Head of caudate nucleus (tissue), 42 donors: ENCODE data around the gene BRD2.
"Not testable (repeated sequence)": the region's sequence is repeated elsewhere in the genome, so short reads cannot be mapped to it uniquely, and the experiment has no call there.

Source experiments
- DNase-seq, 42 donors: peaks; one replicate each; pipeline versions ENCODE4 v3.0.0 to v3.0.0-alpha.2; 2020 to 2021; ENCODE audit warnings: mixed read lengths in 7 of 42
- intact Hi-C: fragments of 100-400 bp; cut with DNase I; formaldehyde crosslinking; loops from one replicate; pipeline ENCODE4 v1.15.0; 2022

BRD2 gene

DNA sequence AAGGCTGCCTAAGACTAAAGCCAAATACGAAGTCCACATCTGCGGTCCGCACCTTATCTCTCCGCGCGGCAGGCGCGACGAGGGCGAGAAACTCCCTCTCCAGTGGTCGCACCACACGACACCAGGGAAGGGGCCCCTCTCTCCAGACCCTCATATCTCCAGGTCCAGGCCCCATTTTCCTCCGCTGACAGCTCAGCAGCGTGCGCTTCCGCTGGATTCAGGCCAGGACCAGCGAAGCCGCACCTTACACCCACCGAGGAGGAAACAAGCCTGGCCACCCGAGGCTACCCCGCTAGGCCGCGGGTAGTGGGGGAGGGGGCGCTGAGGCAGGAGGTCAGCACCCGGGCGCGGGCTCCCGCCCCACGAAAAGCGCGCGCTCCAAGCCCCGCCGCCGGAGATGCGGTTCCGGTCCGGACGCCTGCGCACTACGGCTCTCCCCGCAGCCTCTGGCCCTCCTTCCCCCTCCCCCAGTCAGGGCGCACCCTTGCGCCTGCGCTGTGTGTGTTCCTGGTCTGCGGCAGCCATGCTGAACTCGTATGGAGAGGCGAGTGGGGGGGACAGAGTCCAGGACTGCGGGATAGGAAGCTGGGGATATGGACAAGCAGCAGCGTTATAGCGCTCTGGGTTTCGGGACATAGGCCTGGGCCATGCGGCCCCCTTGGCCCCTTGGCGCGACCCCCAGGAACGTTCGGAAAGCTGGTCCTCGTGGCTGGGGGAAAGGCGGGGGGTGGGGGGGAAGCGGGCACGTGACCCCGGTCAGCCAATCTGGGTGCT, at the start of gene BRD2:
BRD2 (plus strand) TSS at position 502 of the 774 bp plus-strand sequence. CDS start 4,305 bp downstream, outside the sequence.
- peak; percentile 83 to 98 (median 96) for DNase-seq
- intact Hi-C loops = no loop called here

DNA sequence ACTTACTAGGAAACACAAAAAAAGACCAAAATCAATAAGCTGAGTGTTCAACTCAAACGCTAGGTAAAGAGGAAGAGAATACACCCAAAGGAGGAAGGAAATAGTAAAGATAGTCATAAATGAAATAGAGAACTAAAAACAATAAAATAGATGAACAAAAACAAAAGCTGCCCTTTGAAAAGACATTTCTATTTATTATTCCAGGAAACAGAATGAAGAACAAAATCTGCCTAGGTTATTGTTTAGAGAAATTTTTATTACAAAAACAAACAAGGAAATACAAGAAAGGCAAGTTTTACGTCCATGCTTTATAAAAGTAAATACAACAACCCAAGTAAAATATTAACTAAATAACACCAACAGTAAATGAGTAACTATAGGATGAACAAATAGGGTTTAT, 47.7 kb upstream of the BRD2 start:
- intact Hi-C loops = no loop called here
- DNase-seq = no peak

DNA sequence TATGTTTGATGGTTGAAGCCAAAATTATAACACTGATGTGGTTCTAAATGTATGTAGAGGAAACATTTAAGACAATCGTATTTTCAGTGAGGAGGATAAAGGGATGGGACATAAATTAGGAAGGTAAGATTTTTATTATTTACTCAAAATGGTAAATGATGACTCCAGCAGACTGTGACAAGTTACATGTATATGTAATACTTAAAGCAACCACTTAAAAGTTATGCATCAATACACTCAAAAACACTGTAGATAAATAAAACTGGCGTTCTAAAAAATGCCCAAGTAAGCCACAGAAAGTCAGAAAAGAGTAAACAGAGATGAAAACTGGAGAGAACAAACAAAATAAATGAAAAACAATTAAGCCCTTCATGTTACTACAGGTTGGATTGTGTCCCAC, 46.3 kb upstream of the BRD2 start:
- intact Hi-C loops = no loop called here
- no peak for DNase-seq

DNA sequence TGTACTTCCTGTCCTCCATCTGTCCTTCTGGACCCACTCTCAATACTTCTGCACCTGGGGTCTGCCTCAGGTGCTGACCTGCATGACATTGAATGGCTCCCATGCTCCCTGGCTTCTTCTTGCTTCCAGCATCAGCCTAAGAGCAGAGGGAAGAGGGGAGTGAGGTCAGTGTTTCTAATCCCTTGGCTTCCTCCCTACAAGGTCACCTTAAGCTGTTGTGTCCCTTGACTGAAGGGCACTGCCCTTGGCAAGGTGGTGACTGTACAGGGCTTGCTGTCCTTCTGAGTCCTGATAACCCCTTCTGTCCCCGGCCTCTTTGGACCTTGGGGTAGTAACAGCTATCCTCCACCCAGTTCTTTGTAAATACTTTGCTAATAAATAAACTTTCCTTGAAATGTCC, 37.2 kb upstream of the BRD2 start:
- no peak for DNase-seq
- intact Hi-C loops = loop anchor here (5.0 kb wide), 1 partner anchor 51 kb away; no protein-coding TSS in a partner anchor

DNA sequence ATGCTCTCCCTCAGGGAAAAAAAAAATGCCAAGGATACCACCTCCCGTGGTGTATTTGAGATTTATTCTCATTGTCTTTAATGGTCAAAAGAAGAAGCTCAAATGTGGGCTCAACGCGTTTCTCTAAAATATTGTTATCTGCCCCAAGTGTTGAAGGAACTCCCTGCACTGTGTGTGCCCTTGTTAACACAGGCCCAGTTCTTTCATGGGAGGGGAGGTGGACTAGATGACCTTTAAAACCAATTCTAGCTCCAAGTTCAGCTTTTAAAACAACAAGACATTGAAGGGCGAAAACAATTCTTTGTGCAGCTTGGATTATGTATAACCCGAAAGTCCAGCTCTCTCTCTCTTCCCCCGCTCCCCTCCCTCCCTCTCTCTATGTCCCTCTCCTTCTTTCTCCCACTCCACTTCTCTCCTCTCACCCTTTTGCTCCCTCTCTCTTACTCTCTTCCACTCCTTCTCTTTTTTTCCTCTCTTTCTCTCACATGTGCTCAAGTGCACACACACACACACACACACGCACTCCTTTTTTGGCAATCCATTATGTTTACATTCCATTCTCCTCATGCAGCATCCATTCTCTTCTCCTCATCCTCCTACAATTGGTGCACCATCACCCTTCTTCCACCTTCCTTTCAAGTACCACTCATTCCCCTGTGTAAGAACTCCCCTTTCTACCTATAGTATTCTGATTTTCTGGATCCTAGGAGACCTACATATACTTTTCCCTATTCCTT, 36.1 kb upstream of the BRD2 start:
- no peak for DNase-seq
- intact Hi-C loops = loop anchor here (5.0 kb wide), 1 partner anchor 50 kb away; no protein-coding TSS in a partner anchor

DNA sequence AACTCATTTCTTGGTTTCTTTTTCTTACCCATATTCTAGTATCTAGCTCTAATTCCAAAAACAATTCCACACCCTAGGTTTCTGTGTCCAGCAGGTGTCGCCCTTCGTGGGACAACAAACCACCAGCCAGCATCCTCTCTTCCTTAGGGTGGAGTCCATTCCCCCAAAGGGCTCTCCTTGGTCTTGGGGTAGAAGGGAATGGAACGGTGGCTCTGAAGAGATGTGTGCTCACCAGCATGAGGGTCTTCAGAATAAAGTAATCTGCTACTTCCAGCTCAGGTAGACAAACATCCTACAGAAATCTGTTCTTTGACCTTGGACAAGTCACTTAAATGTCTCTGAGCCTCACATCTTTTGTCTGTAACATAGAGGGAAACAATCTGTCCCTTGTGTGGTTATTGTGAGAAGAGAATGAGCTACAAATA, 34.7 kb upstream of the BRD2 start:
- peak; percentile 39 to 93 (median 80) for DNase-seq
- intact Hi-C loops = loop anchor here (5.0 kb wide), 1 partner anchor 49 kb away; no protein-coding TSS in a partner anchor

DNA sequence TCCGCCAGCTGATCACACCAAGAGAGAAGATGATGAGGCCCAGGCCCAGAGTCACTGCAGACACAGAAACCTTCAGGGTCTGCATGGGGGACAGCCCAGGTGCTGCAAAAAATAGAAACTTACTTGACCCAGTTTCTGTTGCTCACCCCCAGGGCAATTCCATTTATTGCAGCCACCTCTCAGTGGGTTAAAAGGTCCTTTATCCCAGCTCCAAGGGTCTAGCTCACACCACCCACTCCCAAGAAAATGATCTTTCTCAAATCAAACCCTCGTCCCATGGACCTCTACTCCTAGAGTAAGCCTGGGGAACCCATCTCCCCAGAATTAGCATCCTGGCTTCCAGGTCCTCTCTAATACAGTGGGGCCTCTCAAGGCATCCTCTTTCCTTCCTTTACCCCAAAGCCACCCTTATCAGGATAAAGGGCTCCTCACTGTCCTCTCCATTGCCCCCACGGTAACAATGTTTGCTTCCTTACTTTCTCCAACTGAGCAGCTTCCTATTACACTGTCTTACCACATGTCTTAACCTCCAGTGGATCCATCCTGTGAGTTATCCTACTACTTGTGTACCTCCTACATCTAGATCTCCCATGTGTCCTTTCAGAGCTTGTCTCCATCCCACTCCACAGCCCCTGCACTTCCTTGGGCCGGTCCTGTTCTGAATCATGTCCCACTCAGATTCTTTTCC, 32.7 kb upstream of the BRD2 start:
- intact Hi-C loops = no loop called here
- no peak for DNase-seq

DNA sequence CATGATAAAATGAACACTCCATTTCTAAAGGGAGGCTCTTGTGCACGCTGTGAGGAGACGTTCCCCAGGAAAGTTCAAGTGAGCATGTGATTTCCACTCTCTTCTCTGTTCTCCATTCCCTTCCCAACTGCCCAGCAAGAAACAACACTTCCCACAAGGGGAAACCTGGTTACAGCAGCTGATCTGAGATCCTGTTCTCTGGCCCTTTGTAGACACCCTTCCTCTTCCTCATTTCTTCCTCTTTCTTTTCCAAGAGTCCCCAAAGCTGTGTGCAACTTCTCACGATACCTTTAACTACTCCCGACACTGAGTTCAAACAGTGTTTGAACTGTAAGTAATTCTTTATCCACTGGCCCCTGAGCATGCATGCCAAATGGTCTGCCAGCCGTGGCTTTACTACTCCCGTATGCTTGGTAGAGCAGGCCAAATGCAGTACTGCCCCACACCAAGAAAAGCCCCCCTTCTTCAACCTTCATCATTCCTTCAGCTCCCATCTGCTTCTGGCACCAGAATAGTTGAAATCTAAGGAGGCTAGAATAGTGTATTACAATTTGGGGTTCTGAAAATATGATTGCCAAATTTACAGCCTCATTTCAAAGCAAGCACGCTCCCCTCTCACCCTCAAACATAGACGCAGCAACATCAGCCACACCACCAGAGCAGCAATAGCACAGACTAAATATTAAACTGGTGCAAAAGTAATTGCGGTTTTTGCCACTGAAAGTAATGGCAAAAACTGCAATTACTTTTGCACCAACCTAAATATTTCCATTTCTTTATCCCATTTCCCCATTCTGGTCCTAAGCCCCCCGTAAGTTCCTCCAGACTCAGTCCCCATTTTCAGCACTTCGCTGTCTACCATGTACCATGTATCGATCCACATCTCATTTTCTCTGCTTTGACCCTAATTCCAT, 31.9 kb upstream of the BRD2 start:
- intact Hi-C loops = no loop called here
- peak in 3 of 42 donors; percentile 18 to 39 (median 25) for DNase-seq

DNA sequence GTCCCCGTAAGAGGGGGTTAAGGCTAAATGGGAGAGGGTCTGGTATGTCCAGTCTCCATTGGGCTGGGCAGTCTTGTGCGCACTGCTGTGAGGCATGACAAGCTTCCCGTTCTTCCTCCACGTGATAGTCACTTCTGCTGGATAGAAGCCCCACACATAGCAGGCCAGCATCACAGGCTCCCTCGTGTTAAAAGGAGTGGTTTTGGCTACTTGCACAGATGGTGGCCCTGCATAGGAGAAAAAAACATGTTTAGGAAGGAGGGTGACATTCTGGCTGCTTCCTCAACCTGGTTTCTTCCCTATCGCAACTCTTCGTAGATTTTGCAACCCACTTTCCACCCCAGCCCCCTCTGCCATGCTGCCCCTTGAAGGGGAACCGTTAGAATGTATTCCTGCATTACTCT, 31.2 kb upstream of the BRD2 start:
- peak in 27 of 42 donors; percentile 4 to 50 (median 29) for DNase-seq
- intact Hi-C loops = no loop called here

DNA sequence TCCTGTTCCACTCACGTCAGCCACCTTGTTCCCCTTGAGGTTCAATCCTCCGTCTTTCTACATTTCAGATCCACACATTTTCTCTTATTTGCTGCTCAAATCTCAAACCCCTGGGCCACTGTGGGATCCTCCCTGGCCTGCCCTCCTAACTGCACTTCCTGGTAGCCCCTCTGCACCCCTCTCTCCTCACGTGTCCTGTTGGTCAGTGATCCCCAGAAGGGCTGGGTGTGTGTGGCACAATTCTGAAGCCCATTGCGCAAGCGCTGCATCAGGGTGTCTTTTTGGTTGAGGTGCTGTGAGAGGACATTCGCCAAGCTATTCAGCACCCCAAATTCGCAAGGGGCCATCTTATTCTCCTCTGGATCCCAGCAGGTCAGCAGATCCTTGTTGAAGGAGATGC, 29.9 kb upstream of the BRD2 start:
- no peak for DNase-seq
- intact Hi-C loops = no loop called here

DNA sequence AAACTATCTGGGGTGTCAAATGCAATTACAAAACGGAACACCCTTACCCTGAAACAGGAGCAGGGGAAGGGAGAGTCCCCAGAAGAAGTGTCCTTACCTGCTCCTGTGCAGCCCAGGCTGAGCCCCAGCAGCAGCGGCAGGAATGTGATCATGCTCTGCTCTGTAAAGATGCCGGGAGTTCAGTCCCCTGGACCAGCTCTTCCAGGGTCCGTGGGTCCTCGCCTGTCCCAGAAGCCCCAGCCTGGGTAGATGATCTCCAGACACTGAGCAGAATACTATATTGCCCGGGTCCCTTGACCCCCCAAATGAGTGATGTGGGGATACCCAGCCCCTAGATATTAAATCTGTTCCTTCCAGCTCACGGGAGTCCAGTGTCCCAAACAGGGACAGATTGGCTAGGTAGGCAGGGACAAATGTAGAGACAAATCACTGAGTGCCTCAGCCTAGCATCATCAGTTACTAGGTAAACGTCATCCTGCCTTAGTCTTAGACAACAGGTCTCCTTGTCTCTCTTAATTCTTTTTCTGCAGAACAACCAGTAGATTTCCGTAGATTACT, 27.7 kb upstream of the BRD2 start, which contains the start of gene HLA-DMB:
HLA-DMB (minus strand) TSS at position 373 of the 558 bp plus-strand sequence; CDS start at position 152, 221 bp downstream.
- DNase-seq = peak in 33 of 42 donors; percentile 7 to 77 (median 49)
- intact Hi-C loops = no loop called here

DNA sequence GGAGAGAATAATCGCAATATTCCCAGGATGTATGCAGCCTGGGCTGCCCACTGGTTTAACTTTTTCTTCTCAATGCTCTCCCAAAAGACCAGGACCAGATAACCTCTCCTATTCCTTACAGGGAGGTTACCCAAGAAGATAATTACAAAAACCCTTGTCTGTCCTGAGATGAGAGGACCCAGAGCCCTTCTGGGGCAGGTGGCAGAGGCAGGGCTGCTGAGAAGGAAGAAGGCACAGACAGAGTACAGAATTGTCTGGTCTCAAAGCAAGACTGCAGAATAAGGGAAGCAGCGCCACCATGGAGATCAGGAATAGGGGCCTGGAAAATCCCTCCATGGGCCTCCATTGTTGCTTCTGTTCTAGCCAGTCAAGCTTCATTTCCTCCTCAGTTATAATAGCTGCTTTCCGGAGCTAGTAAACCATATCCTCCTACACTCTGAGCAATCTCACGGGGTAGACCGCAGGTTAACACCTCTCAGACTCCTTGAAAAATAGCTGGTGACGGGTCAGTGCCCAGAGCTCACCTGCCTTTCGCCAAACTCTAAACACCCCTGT, 27.1 kb upstream of the BRD2 start:
- intact Hi-C loops = no loop called here
- no peak for DNase-seq

DNA sequence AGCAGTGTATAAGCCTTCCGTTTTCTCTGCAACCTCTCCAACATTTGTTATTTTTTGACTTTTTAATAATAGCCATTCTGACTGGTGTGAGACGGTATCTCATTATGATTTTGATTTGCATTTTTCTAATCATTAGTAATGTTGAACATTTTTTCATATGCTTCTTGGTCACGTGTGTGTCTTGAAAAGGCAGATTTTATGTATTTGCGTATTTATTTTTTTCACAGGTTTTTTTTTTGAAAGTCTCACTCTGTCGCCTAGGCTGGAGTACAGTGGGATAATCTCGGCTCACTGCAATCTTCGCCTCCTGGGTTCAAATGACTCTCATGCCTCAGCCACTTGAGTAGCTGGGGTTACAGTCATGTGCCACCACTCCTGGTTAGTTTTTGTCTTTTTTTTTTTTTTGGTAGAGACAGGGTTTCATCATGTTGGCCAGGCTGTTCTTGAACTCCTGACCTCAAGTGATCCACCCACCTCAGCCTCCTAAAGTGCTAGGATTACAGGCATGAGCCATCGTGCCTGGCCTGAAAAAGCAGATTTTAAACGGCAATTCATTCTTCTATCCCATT, 25.8 kb upstream of the BRD2 start:
- intact Hi-C loops, DNase-seq: not testable (repeated sequence)

DNA sequence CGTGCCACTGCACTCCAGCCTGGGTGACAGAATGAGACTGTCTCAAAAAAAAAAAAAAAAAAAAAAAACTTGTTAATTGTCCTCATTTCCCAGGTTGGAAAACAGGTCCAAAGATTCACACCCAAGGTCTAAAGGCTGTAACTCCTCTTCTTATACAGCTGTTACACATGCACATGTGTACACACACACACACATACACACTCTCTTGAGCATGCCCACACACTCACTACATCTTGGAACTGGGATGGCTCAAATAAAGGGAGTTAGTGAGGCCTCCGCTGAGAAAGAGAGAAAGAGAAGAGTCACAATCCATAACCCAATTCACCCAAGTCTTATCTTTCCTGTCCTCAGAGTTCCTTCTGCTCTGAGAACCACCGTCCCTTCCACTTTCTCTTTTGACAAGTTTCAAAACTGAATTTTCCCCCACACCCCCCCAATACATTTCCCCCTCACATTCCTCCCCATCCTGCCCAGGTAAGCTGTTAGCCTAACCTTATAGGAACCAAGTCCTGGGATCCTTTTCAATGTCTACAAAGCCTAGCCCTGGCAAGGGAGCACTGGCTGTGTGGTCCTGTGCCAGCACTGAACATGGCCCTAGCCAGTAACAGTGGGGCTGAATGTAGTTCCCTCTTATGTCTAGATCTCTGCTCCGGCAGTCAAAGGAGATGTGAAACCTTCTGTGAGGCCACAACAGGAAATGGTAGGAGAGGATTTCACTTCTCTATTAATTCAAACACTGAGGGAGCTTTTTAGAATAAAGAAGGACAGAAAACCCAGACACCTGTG, 24.3 kb upstream of the BRD2 start:
- DNase-seq = peak in 10 of 42 donors; percentile 18 to 50 (median 28)
- intact Hi-C loops = no loop called here

DNA sequence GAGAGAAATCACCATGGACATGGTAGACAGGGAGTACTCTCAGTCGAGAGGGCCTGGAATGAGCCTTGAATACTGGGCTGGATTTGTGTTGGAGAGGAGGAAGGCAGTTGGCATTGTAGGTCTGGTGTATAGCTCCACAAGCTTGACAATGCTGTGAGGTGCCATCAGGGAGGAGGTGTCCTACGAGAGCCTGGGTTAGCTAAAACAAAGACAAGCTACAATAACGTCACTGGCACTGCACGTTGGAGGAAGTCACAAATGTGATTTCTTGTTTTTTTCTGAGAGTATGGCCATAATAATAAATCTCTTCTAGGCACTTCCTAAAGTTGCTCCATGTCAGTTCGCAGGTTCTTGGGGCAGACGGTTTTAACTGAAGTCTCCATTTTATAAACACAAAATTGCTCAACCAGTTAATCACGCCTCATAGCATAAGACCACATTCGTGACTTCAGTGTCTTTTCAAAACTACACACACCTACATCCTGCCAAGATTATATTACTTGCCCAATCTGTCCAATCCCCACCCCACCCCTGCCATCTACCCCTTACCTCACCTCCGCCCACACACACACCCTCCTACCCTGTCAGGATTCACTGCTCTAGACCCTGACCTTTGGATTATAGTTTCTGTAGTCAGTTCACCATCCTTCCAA, 23.2 kb upstream of the BRD2 start:
- intact Hi-C loops = no loop called here
- DNase-seq = no peak

DNA sequence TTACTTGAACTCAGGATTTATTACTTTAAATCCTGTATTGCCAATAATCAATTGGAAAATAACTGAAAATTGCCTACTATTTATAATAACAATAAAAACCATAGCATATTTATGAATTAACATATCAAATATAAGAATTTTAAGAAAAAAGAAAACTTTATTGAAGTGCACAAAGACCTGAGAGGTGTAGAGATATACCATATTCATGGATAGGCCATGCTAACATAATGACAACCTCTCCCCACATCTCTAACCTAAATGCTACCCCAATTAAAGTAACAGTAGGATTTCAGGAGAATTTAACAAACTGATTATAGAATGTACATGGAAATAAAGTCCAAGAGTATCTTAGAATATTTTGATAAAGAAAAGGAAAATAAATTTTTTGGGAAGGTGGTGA, 22.4 kb upstream of the BRD2 start:
- DNase-seq = no peak
- intact Hi-C loops = no loop called here
